K562 (cell line): ENCODE measurements around the gene RARA. TPM values are rescaled to one million over a fixed set of nuclear protein-coding genes. Genes with fewer than 3 reads are reported as not detected.
A peak's percentile ranks its signal among the peaks of the same experiment; 100 is the strongest.

ENCODE experiments used
- ATAC-seq: fragments of 200-7000 bp; cut with Tn5 transposase; 3 replicates; pipeline ENCODE4 v1.9.1; 2020; ENCODE audit warnings: moderate library complexity
- BruUV-seq: library from RNA; stranded (reverse); fragments of 400-500 nt; replicated peaks from 2 replicates; lab custom pipeline; 2021; lab: Mats Ljungman, UMichigan
- CTCF ChIA-PET: fragments of 300-600 bp; formaldehyde crosslinking; extraction: SDS; loops from one replicate; lab custom pipeline; 2021; ENCODE audit warnings: low intra/inter-chr PET ratio; lab: Yijun Ruan, JAX
- POLR2A ChIA-PET: fragments of 300-600, 350-650 bp; sonication (Branson Sonifier 250); formaldehyde crosslinking; extraction: SDS; loops from one replicate; lab custom pipeline; 2021; ENCODE audit warnings: antibody characterized with exemption, inconsistent platforms; lab: Yijun Ruan, JAX
- DNase-seq, 4 experiments: peaks; one replicate each; pipeline versions ENCODE4 v3.0.0 to v3.0.0-alpha.2; 2011 to 2018; ENCODE audit warnings: low spot score in 3 of 4, mixed read lengths in 3 of 4; ENCODE audit errors: extremely low read depth in 1 of 4
- FAIRE-seq: peaks from 2 replicates; lab custom pipeline; 2011; peaks lifted over from hg19 to GRCh38; lab: Jason Lieb, UNC
- H2AFZ ChIP-seq: 2 replicates; pipeline ENCODE4 v1.6.0; 2011; ENCODE audit warnings: low read depth, low read length, control low read depth, inconsistent platforms
- H3K27ac ChIP-seq: fragments of 200-600 bp; 3 replicates; pipeline ENCODE4 v1.8.0; 2011; ENCODE audit warnings: low read depth, mild to moderate bottlenecking, control low read depth, inconsistent platforms, low read length, moderate library complexity, mixed read lengths; ENCODE audit errors: extremely low read depth
- H3K27me3 ChIP-seq, 2 experiments: fragments of 300-600 bp in 1 of 2; 2 replicates in 1 of 2; 3 replicates in 1 of 2; pipeline versions ENCODE4 v1.6.0 to v1.8.0; 2011; ENCODE audit warnings: inconsistent platforms in 2 of 2, low read length in 2 of 2, mild to moderate bottlenecking in 1 of 2, mixed read lengths in 1 of 2, moderate library complexity in 1 of 2; ENCODE audit not compliant: control insufficient read depth in 2 of 2, insufficient read depth in 2 of 2
- H3K36me3 ChIP-seq: fragments of 300-600 bp; 3 replicates; pipeline ENCODE4 v1.8.0; 2011; ENCODE audit warnings: mild to moderate bottlenecking, low read length, inconsistent platforms; ENCODE audit not compliant: control insufficient read depth, insufficient read depth
- H3K4me1 ChIP-seq, 2 experiments: fragments of 200-600 bp in 1 of 2; replicated peaks in 1 of 2; 2 replicates in 1 of 2; 3 replicates in 1 of 2; pipeline versions ENCODE4 v1.5.1 to v1.8.0; 2011; ENCODE audit warnings: inconsistent platforms in 2 of 2, low read length in 2 of 2, mild to moderate bottlenecking in 1 of 2, mixed read lengths in 1 of 2, moderate library complexity in 1 of 2; ENCODE audit not compliant: control insufficient read depth in 2 of 2, insufficient read depth in 2 of 2
- H3K4me2 ChIP-seq: 2 replicates; pipeline ENCODE4 v1.6.1; 2011; ENCODE audit warnings: low read length, control low read depth, inconsistent platforms, mixed read lengths; ENCODE audit not compliant: insufficient read depth
- H3K4me3 ChIP-seq: fragments of 200-600 bp; sonication (generic), shearing (Covaris generic); 2 replicates; pipeline ENCODE4 v1.5.1; 2016; ENCODE audit warnings: control low read depth, inconsistent platforms
- H3K79me2 ChIP-seq: fragments of 200-600 bp; 3 replicates; pipeline ENCODE4 v1.8.0; 2011; ENCODE audit warnings: low read length, inconsistent platforms; ENCODE audit not compliant: control insufficient read depth, insufficient read depth
- H3K9ac ChIP-seq, 2 experiments: 2 replicates each; pipeline versions ENCODE4 v1.6.0 to v1.6.1; 2011; ENCODE audit warnings: low read depth in 2 of 2, low read length in 2 of 2, control low read depth in 1 of 2, inconsistent platforms in 1 of 2, mild to moderate bottlenecking in 1 of 2, mixed read lengths in 1 of 2; ENCODE audit not compliant: insufficient read depth in 1 of 2
- H3K9me1 ChIP-seq: one replicate; pipeline ENCODE4 v1.6.0; 2011; ENCODE audit warnings: inconsistent platforms, mild to moderate bottlenecking, low read length, moderate library complexity; ENCODE audit not compliant: control insufficient read depth, insufficient read depth
- H3K9me3 ChIP-seq: replicated peaks from 2 replicates; pipeline ENCODE4 v1.5.1; 2011; ENCODE audit warnings: low read depth, low read length, inconsistent platforms; ENCODE audit not compliant: control insufficient read depth, insufficient read depth
- H4K20me1 ChIP-seq: replicated peaks from 2 replicates; pipeline ENCODE4 v1.6.1; 2011; ENCODE audit warnings: low read length, inconsistent platforms, mixed read lengths; ENCODE audit not compliant: control insufficient read depth, insufficient read depth
- ARNT ChIP-seq, 2 experiments: fragments of 450-650 bp; IDR thresholded peaks; 2 replicates each; pipeline ENCODE4 v1.6.1; 2016; ENCODE audit warnings: mild to moderate bottlenecking in 1 of 2
- CHD2 ChIP-seq: IDR thresholded peaks from 2 replicates; pipeline ENCODE4 v1.6.1; 2011; ENCODE audit warnings: low read depth, low read length
- E4F1 ChIP-seq: fragments of 250-450 bp; sonication (Bioruptor Pico); IDR thresholded peaks from 2 replicates; pipeline ENCODE4 v1.5.0; 2021; ENCODE audit warnings: mild to moderate bottlenecking, borderline replicate concordance
- L3MBTL2 ChIP-seq: fragments of 450-650 bp; IDR thresholded peaks from 2 replicates; pipeline ENCODE4 v1.6.1; 2016; ENCODE audit warnings: mild to moderate bottlenecking, moderate library complexity
- MYNN ChIP-seq, 2 experiments: sonication (generic); formaldehyde crosslinking in 1 of 2; IDR thresholded peaks; 2 replicates each; pipeline versions ENCODE4 v1.5.0 to v1.6.1; 2016 to 2020; ENCODE audit warnings: antibody characterized with exemption in 1 of 2, missing genetic modification reagents in 1 of 2
- PATZ1 ChIP-seq: fragments of 250-450 bp; sonication (Bioruptor Pico); IDR thresholded peaks from 2 replicates; pipeline ENCODE4 v1.5.0; 2020; ENCODE audit warnings: mild to moderate bottlenecking, borderline replicate concordance
- PKNOX1 ChIP-seq: fragments of 450-650 bp; IDR thresholded peaks from 2 replicates; pipeline ENCODE4 v1.6.1; 2016
- POU5F1 ChIP-seq: fragments of 150-350 bp; IDR thresholded peaks from 2 replicates; pipeline ENCODE4 v1.6.1; 2014; ENCODE audit warnings: borderline replicate concordance, low read length, low read depth, mild to moderate bottlenecking; ENCODE audit not compliant: partially characterized antibody
- RFX1 ChIP-seq: fragments of 450-650 bp; IDR thresholded peaks from 2 replicates; pipeline ENCODE4 v1.6.1; 2016; ENCODE audit warnings: mild to moderate bottlenecking, moderate library complexity
- SREBF2 ChIP-seq: sonication (generic); formaldehyde crosslinking; IDR thresholded peaks from 2 replicates; pipeline ENCODE4 v1.4.0; 2020; ENCODE audit warnings: mild to moderate bottlenecking, missing genetic modification reagents
- SRSF3 ChIP-seq: fragments of 200-400 bp; formaldehyde crosslinking; IDR thresholded peaks from 2 replicates; pipeline ENCODE4 v1.6.1; 2016; ENCODE audit warnings: mild to moderate bottlenecking, low read length, moderate library complexity; ENCODE audit not compliant: insufficient read depth
- ZNF3 ChIP-seq: fragments of 250-450 bp; sonication (Bioruptor Pico); IDR thresholded peaks from 2 replicates; pipeline ENCODE4 v1.5.0; 2021; ENCODE audit warnings: mild to moderate bottlenecking, moderate library complexity
- ZNF316 ChIP-seq: fragments of 450-650 bp; IDR thresholded peaks from 2 replicates; pipeline ENCODE4 v1.6.1; 2016
- WGBS: fragments of 100-300 bp; shearing (Covaris generic); methylation state at CpG from one replicate; pipeline ENCODE4 v1.1.6; 2016; ENCODE audit warnings: low coverage, mixed read lengths; ENCODE audit not compliant: insufficient coverage; ENCODE audit errors: missing lambda C conversion rate; 5-methylcytosine and 5-hydroxymethylcytosine counted together
- in situ Hi-C: fragments of 300-500 bp; cut with MboI; formaldehyde crosslinking; loops from 4 replicates; pipeline ENCODE4 v1.15.0; 2018; ENCODE audit warnings: inconsistent platforms, mixed read lengths
- intact Hi-C: fragments of 100-400 bp; cut with micrococcal nuclease; formaldehyde crosslinking; loops from 2 replicates; pipeline ENCODE4 v1.14.2; 2022
- polyA plus RNA-seq, 8 experiments: library from polyadenylated mRNA; depleted of rRNA in 4 of 8; stranded (reverse) in 5 of 8; unstranded in 3 of 8; fragments of >200 nt; fragmentation: Nextera tagmentation in 2 of 8; fragmentation: Illumina TruSeq in 1 of 8; extraction: Ambion mirVana in 2 of 8; extraction: Trizol in 1 of 8; gene quantifications; 2 replicates each; pipeline versions ENCODE4 v1.2.1 to v1.2.3, GENCODE V29; 2011 to 2014; ENCODE audit warnings: inconsistent platforms in 1 of 8, missing spikeins in 1 of 8
- total RNA-seq, 7 experiments: library from RNA; depleted of rRNA in 6 of 7; stranded (reverse); fragments of >200 nt in 6 of 7; fragmentation: Illumina TruSeq in 2 of 7; extraction: Trizol in 2 of 7; gene quantifications; 2 replicates each; pipeline versions ENCODE4 v1.2.1 to v1.2.3, GENCODE V29; 2011 to 2021; ENCODE audit warnings: low replicate concordance in 1 of 7

Gene RARA
- total and polyA plus RNA-seq, 9 of the 15 experiments (the other 6 are each of a cell fraction or from before 2014, with no cell fraction given): 0.10 to 28.0 (median 7.9) TPM

GRCh38 chr17:40374821-40375498 lies 66.0 kb downstream of the RARA start:
- DNase-seq (no peak), ATAC-seq (no peak), FAIRE-seq (no peak)
- Histone ChIP-seq H2AFZ (no peak overlapping the region), H3K9me1 (no peaks in the 10 kb centered on the region), H3K9ac (no peak overlapping the region), H4K20me1 (no peaks in the 10 kb centered on the region), H3K79me2 (no peaks in the 10 kb centered on the region), H3K9me3 (no peaks in the 10 kb centered on the region; the same call in 1 of the 2 replicates), H3K4me2 (no peak overlapping the region), H3K4me3 (no peak overlapping the region), H3K27ac (no peak overlapping the region), H3K4me1 (peaks cover 5 to 8% of the 10 kb centered on the region in 2 experiments; a peak in 4 of 5 replicates), H3K36me3 (no peaks in the 10 kb centered on the region), H3K27me3 (no peaks in the 10 kb centered on the region)
- intact Hi-C loops (no loop called here), in situ Hi-C loops (no loop called here)
- 57% methylated on average over 14 of the region's 14 CpGs for WGBS
- BruUV-seq: no TSS peak
- ChIA-PET POLR2A (interaction anchor here (0.6 to 1.3 kb wide), 3 partner anchors 9 to 362 kb away, joined by 3 to 4 read pairs (median 4); no protein-coding TSS in a partner anchor), CTCF (no interaction called here)
- TF ChIP-seq POU5F1: no peak
- no peak for TF ChIP-seq ARNT (IDR thresholded peaks at IDR 0.05)
- TF ChIP-seq E4F1: no peak
- TF ChIP-seq L3MBTL2: no peak
- no peak for TF ChIP-seq CHD2
- TF ChIP-seq ZNF3: no peak
- no peak for TF ChIP-seq SREBF2
- no peak for TF ChIP-seq SRSF3
- peak; percentile 80 for TF ChIP-seq RFX1
- TF ChIP-seq PATZ1 (CRISPR knock-in tag): no peak
- TF ChIP-seq ZNF316: no peak
- TF ChIP-seq MYNN (IDR thresholded peaks at IDR 0.05): no peak
- no peak for TF ChIP-seq MYNN (CRISPR knock-in tag; IDR thresholded peaks at IDR 0.05)
- peak; percentile 66 for TF ChIP-seq PKNOX1
